ENCODE results near the gene SDHAF1.

The SDHAF1 gene

GRCh38 chr19:35990771-35991730, 3.9 kb upstream of the SDHAF1 start:
- Histone ChIP-seq H3K4me3 (ENCODE audit: low read length) (no peak overlapping the region), H3K9ac (ENCODE audit: low read length) (no peak overlapping the region)

GRCh38 chr19:35991731-35992450, 3.1 kb upstream of the SDHAF1 start:
- Histone ChIP-seq H3K9ac (ENCODE audit: low read length) (no peak overlapping the region), H3K4me1 (ENCODE audit: control insufficient read depth, insufficient read depth, low read length) (peaks cover 13% of the 10 kb centered on the region), H3K36me3 (ENCODE audit: control insufficient read depth, insufficient read depth, low read length) (no peaks in the 10 kb centered on the region), H3K27ac (ENCODE audit: low read depth, low read length) (no peak overlapping the region), H3K27me3 (ENCODE audit: control insufficient read depth, insufficient read depth, low read length) (peaks cover 3% of the 10 kb centered on the region), H3K4me3 (ENCODE audit: low read length) (no peak overlapping the region)

More at GRCh38 chr19:35990771-35991730, 3.9 kb upstream of the SDHAF1 start:
- peaks cover 6% of the 10 kb centered on the region for H3K4me1 ChIP-seq (ENCODE audit: control insufficient read depth, insufficient read depth, low read length)
- no peaks in the 10 kb centered on the region for H3K36me3 ChIP-seq (ENCODE audit: control insufficient read depth, insufficient read depth, low read length)
- no peak overlapping the region for H3K27ac ChIP-seq (ENCODE audit: low read depth, low read length)
- peaks cover 6% of the 10 kb centered on the region for H3K27me3 ChIP-seq (ENCODE audit: control insufficient read depth, insufficient read depth, low read length)

GRCh38 chr19:35992907-35993765, 1.9 kb upstream of the SDHAF1 start:
- Histone ChIP-seq H3K9ac (ENCODE audit: low read length) (no peak overlapping the region), H3K36me3 (ENCODE audit: control insufficient read depth, insufficient read depth, low read length) (no peaks in the 10 kb centered on the region), H3K27me3 (ENCODE audit: control insufficient read depth, insufficient read depth, low read length) (peaks cover 3% of the 10 kb centered on the region), H3K4me3 (ENCODE audit: low read length) (no peak overlapping the region), H3K4me1 (ENCODE audit: control insufficient read depth, insufficient read depth, low read length) (peaks cover 13% of the 10 kb centered on the region), H3K27ac (ENCODE audit: low read depth, low read length) (no peak overlapping the region)

- H3K4me1 ChIP-seq (ENCODE audit: control insufficient read depth, insufficient read depth, low read length), result peaks cover 15% of the 10 kb centered on the region
- peak overlapping the region; percentile 87 for H3K4me3 ChIP-seq (ENCODE audit: low read length)
- peaks cover 4% of the 10 kb centered on the region for H3K36me3 ChIP-seq (ENCODE audit: control insufficient read depth, insufficient read depth, low read length)
- H3K27ac ChIP-seq (ENCODE audit: low read depth, low read length), result no peak overlapping the region
- peaks cover 3% of the 10 kb centered on the region for H3K27me3 ChIP-seq (ENCODE audit: control insufficient read depth, insufficient read depth, low read length)
- H3K9ac ChIP-seq (ENCODE audit: low read length), result no peak overlapping the region
Measured at GRCh38 chr19:35993923-35994598, 927 bp upstream of the SDHAF1 start.

GRCh38 chr19:35996777-35997176, 1.8 kb downstream of the SDHAF1 start:
- Histone ChIP-seq H3K36me3 (ENCODE audit: control insufficient read depth, insufficient read depth, low read length) (peaks cover 4% of the 10 kb centered on the region), H3K27ac (ENCODE audit: low read depth, low read length) (no peak overlapping the region), H3K4me1 (ENCODE audit: control insufficient read depth, insufficient read depth, low read length) (peaks cover 18% of the 10 kb centered on the region), H3K27me3 (ENCODE audit: control insufficient read depth, insufficient read depth, low read length) (no peaks in the 10 kb centered on the region), H3K9ac (ENCODE audit: low read length) (no peak overlapping the region), H3K4me3 (ENCODE audit: low read length) (peak overlapping the region; percentile 87)

- no peaks in the 10 kb centered on the region for H3K27me3 ChIP-seq (ENCODE audit: control insufficient read depth, insufficient read depth, low read length)
- no peak overlapping the region for H3K4me3 ChIP-seq (ENCODE audit: low read length)
- H3K36me3 ChIP-seq (ENCODE audit: control insufficient read depth, insufficient read depth, low read length), result peaks cover 6% of the 10 kb centered on the region
- no peak overlapping the region for H3K9ac ChIP-seq (ENCODE audit: low read length)
- H3K27ac ChIP-seq (ENCODE audit: low read depth, low read length), result no peak overlapping the region
- peaks cover 6% of the 10 kb centered on the region for H3K4me1 ChIP-seq (ENCODE audit: control insufficient read depth, insufficient read depth, low read length)
Measured at GRCh38 chr19:36001605-36002004, 6.6 kb downstream of the SDHAF1 start.

GRCh38 chr19:36003284-36003683, 8.3 kb downstream of the SDHAF1 start:
- Histone ChIP-seq H3K36me3 (ENCODE audit: control insufficient read depth, insufficient read depth, low read length) (peaks cover 6% of the 10 kb centered on the region), H3K27me3 (ENCODE audit: control insufficient read depth, insufficient read depth, low read length) (no peaks in the 10 kb centered on the region), H3K9ac (ENCODE audit: low read length) (no peak overlapping the region), H3K4me1 (ENCODE audit: control insufficient read depth, insufficient read depth, low read length) (peaks cover 4% of the 10 kb centered on the region), H3K27ac (ENCODE audit: low read depth, low read length) (no peak overlapping the region), H3K4me3 (ENCODE audit: low read length) (no peak overlapping the region)

- H3K27ac ChIP-seq (ENCODE audit: low read depth, low read length), result no peak overlapping the region
- no peak overlapping the region for H3K4me3 ChIP-seq (ENCODE audit: low read length)
Measured at GRCh38 chr19:36006955-36007354, 12.0 kb downstream of the SDHAF1 start.

GRCh38 chr19:36008336-36008978, 13.5 kb downstream of the SDHAF1 start, which contains the start of gene SYNE4:
SYNE4 (minus strand) TSS chr19:36008813; CDS start chr19:36008681, 132 bp downstream.
- H3K36me3 ChIP-seq (ENCODE audit: control insufficient read depth, insufficient read depth, low read length), result no peaks in the 10 kb centered on the region
- peak within 1 kb of the TSS; percentile 48 for H3K27ac ChIP-seq (ENCODE audit: low read depth, low read length)
- H3K4me1 ChIP-seq (ENCODE audit: control insufficient read depth, insufficient read depth, low read length), result peaks cover 7% of the 10 kb centered on the region
- peak within 1 kb of the TSS; percentile 55 for H3K4me3 ChIP-seq (ENCODE audit: low read length)
- H3K9ac ChIP-seq (ENCODE audit: low read length), result peak within 1 kb of the TSS; percentile 24
- H3K27me3 ChIP-seq (ENCODE audit: control insufficient read depth, insufficient read depth, low read length), result no peaks in the 10 kb centered on the region

More at GRCh38 chr19:36006955-36007354, 12.0 kb downstream of the SDHAF1 start:
- H3K27me3 ChIP-seq (ENCODE audit: control insufficient read depth, insufficient read depth, low read length), result no peaks in the 10 kb centered on the region
- H3K4me1 ChIP-seq (ENCODE audit: control insufficient read depth, insufficient read depth, low read length), result peaks cover 2% of the 10 kb centered on the region
- peaks cover 2% of the 10 kb centered on the region for H3K36me3 ChIP-seq (ENCODE audit: control insufficient read depth, insufficient read depth, low read length)
- H3K9ac ChIP-seq (ENCODE audit: low read length), result no peak overlapping the region

- Histone ChIP-seq H3K27me3 (ENCODE audit: control insufficient read depth, insufficient read depth, low read length) (no peaks in the 10 kb centered on the region), H3K9ac (ENCODE audit: low read length) (peak overlapping the region; percentile 24), H3K36me3 (ENCODE audit: control insufficient read depth, insufficient read depth, low read length) (no peaks in the 10 kb centered on the region), H3K27ac (ENCODE audit: low read depth, low read length) (peak overlapping the region; percentile 48), H3K4me1 (ENCODE audit: control insufficient read depth, insufficient read depth, low read length) (peaks cover 7% of the 10 kb centered on the region), H3K4me3 (ENCODE audit: low read length) (peak overlapping the region; percentile 55)
Measured at GRCh38 chr19:36009220-36009619, 14.2 kb downstream of the SDHAF1 start.

Data from rectal smooth muscle tissue (tissue), 1 donor.